GM21381 (cell line): Measurements from ENCODE around the gene SPATA31A6.
"Not testable (repeated sequence)": the region's sequence is repeated elsewhere in the genome, so short reads cannot be mapped to it uniquely, and the experiment has no call there.

Source experiments
- ATAC-seq: cut with Tn5 transposase; IDR thresholded peaks from one replicate; pipeline ENCODE4 v1.9.1; 2021; ENCODE audit warnings: mild to moderate bottlenecking, moderate library complexity; ENCODE audit not compliant: unreplicated experiment

The SPATA31A6 gene

GRCh38 chr9:42183359-42183758 lies at the start of gene SPATA31A6:
Gene SPATA31A6, plus strand, starts transcription at chr9:42183659. Its CDS starts 29 bp downstream, at chr9:42183688.
- ATAC-seq: not testable (repeated sequence)

GRCh38 chr9:42160299-42160698 lies 23.2 kb upstream of the SPATA31A6 start:
- not testable (repeated sequence) for ATAC-seq

GRCh38 chr9:42219861-42220260 lies 36.4 kb downstream of the SPATA31A6 start:
- not testable (repeated sequence) for ATAC-seq

GRCh38 chr9:42223230-42223629 lies 39.8 kb downstream of the SPATA31A6 start:
- ATAC-seq: not testable (repeated sequence)

- ATAC-seq: not testable (repeated sequence)
Measured at GRCh38 chr9:42233031-42233430, 49.6 kb downstream of the SPATA31A6 start.

GRCh38 chr9:42234610-42235009 lies 51.2 kb downstream of the SPATA31A6 start:
- not testable (repeated sequence) for ATAC-seq

GRCh38 chr9:42235352-42235991 lies 52.0 kb downstream of the SPATA31A6 start:
- not testable (repeated sequence) for ATAC-seq

GRCh38 chr9:42236097-42236496 lies 52.6 kb downstream of the SPATA31A6 start:
- ATAC-seq: not testable (repeated sequence)

GRCh38 chr9:42237381-42237780 lies 53.9 kb downstream of the SPATA31A6 start:
- ATAC-seq: not testable (repeated sequence)

GRCh38 chr9:42238862-42239261 lies 55.4 kb downstream of the SPATA31A6 start:
- not testable (repeated sequence) for ATAC-seq
